K562 (cell line): ENCODE results near the gene HGFAC. TPM values are rescaled to one million over a fixed set of nuclear protein-coding genes. Genes with fewer than 3 reads are reported as not detected.

ENCODE experiments used
- ATAC-seq: fragments of 200-7000 bp; cut with Tn5 transposase; 3 replicates; pipeline ENCODE4 v1.9.1; 2020; ENCODE audit warnings: moderate library complexity
- BruUV-seq: library from RNA; stranded (reverse); fragments of 400-500 nt; replicated peaks from 2 replicates; lab custom pipeline; 2021; lab: Mats Ljungman, UMichigan
- CTCF ChIA-PET: fragments of 300-600 bp; formaldehyde crosslinking; extraction: SDS; loops from one replicate; lab custom pipeline; 2021; ENCODE audit warnings: low intra/inter-chr PET ratio; lab: Yijun Ruan, JAX
- POLR2A ChIA-PET: fragments of 300-600, 350-650 bp; sonication (Branson Sonifier 250); formaldehyde crosslinking; extraction: SDS; loops from one replicate; lab custom pipeline; 2021; ENCODE audit warnings: antibody characterized with exemption, inconsistent platforms; lab: Yijun Ruan, JAX
- DNase-seq, 4 experiments: peaks; one replicate each; pipeline versions ENCODE4 v3.0.0 to v3.0.0-alpha.2; 2011 to 2018; ENCODE audit warnings: low spot score in 3 of 4, mixed read lengths in 3 of 4; ENCODE audit errors: extremely low read depth in 1 of 4
- FAIRE-seq: peaks from 2 replicates; lab custom pipeline; 2011; peaks lifted over from hg19 to GRCh38; lab: Jason Lieb, UNC
- H2AFZ ChIP-seq: 2 replicates; pipeline ENCODE4 v1.6.0; 2011; ENCODE audit warnings: low read depth, low read length, control low read depth, inconsistent platforms
- H3K27ac ChIP-seq: fragments of 200-600 bp; 3 replicates; pipeline ENCODE4 v1.8.0; 2011; ENCODE audit warnings: low read depth, mild to moderate bottlenecking, control low read depth, inconsistent platforms, low read length, moderate library complexity, mixed read lengths; ENCODE audit errors: extremely low read depth
- H3K27me3 ChIP-seq, 2 experiments: fragments of 300-600 bp in 1 of 2; 2 replicates in 1 of 2; 3 replicates in 1 of 2; pipeline versions ENCODE4 v1.6.0 to v1.8.0; 2011; ENCODE audit warnings: inconsistent platforms in 2 of 2, low read length in 2 of 2, mild to moderate bottlenecking in 1 of 2, mixed read lengths in 1 of 2, moderate library complexity in 1 of 2; ENCODE audit not compliant: control insufficient read depth in 2 of 2, insufficient read depth in 2 of 2
- H3K36me3 ChIP-seq: fragments of 300-600 bp; 3 replicates; pipeline ENCODE4 v1.8.0; 2011; ENCODE audit warnings: mild to moderate bottlenecking, low read length, inconsistent platforms; ENCODE audit not compliant: control insufficient read depth, insufficient read depth
- H3K4me1 ChIP-seq, 2 experiments: fragments of 200-600 bp in 1 of 2; replicated peaks in 1 of 2; 2 replicates in 1 of 2; 3 replicates in 1 of 2; pipeline versions ENCODE4 v1.5.1 to v1.8.0; 2011; ENCODE audit warnings: inconsistent platforms in 2 of 2, low read length in 2 of 2, mild to moderate bottlenecking in 1 of 2, mixed read lengths in 1 of 2, moderate library complexity in 1 of 2; ENCODE audit not compliant: control insufficient read depth in 2 of 2, insufficient read depth in 2 of 2
- H3K4me2 ChIP-seq: 2 replicates; pipeline ENCODE4 v1.6.1; 2011; ENCODE audit warnings: low read length, control low read depth, inconsistent platforms, mixed read lengths; ENCODE audit not compliant: insufficient read depth
- H3K4me3 ChIP-seq: fragments of 200-600 bp; sonication (generic), shearing (Covaris generic); 2 replicates; pipeline ENCODE4 v1.5.1; 2016; ENCODE audit warnings: control low read depth, inconsistent platforms
- H3K79me2 ChIP-seq: fragments of 200-600 bp; 3 replicates; pipeline ENCODE4 v1.8.0; 2011; ENCODE audit warnings: low read length, inconsistent platforms; ENCODE audit not compliant: control insufficient read depth, insufficient read depth
- H3K9ac ChIP-seq, 2 experiments: 2 replicates each; pipeline versions ENCODE4 v1.6.0 to v1.6.1; 2011; ENCODE audit warnings: low read depth in 2 of 2, low read length in 2 of 2, control low read depth in 1 of 2, inconsistent platforms in 1 of 2, mild to moderate bottlenecking in 1 of 2, mixed read lengths in 1 of 2; ENCODE audit not compliant: insufficient read depth in 1 of 2
- H3K9me1 ChIP-seq: one replicate; pipeline ENCODE4 v1.6.0; 2011; ENCODE audit warnings: inconsistent platforms, mild to moderate bottlenecking, low read length, moderate library complexity; ENCODE audit not compliant: control insufficient read depth, insufficient read depth
- H3K9me3 ChIP-seq: replicated peaks from 2 replicates; pipeline ENCODE4 v1.5.1; 2011; ENCODE audit warnings: low read depth, low read length, inconsistent platforms; ENCODE audit not compliant: control insufficient read depth, insufficient read depth
- H4K20me1 ChIP-seq: replicated peaks from 2 replicates; pipeline ENCODE4 v1.6.1; 2011; ENCODE audit warnings: low read length, inconsistent platforms, mixed read lengths; ENCODE audit not compliant: control insufficient read depth, insufficient read depth
- CBX2 ChIP-seq: fragments of 200-600 bp; sonication (generic); IDR thresholded peaks from one replicate; pipeline ENCODE4 v1.6.1; 2012; ENCODE audit warnings: mild to moderate bottlenecking, low read length, inconsistent platforms; ENCODE audit not compliant: insufficient read depth, poor library complexity, severe bottlenecking
- FOXP1 ChIP-seq: sonication (generic); formaldehyde crosslinking; IDR thresholded peaks from 2 replicates; pipeline ENCODE4 v1.8.0; 2022; ENCODE audit warnings: mild to moderate bottlenecking, missing genetic modification reagents
- FUS ChIP-seq: fragments of 200-400 bp; formaldehyde crosslinking; optimal IDR thresholded peaks from 2 replicates; pipeline ENCODE3; 2017; ENCODE audit warnings: low read depth, low read length
- HOXB6 ChIP-seq: fragments of 250-450 bp; sonication (Bioruptor Pico); IDR thresholded peaks from 2 replicates; pipeline ENCODE4 v1.5.1; 2022; ENCODE audit warnings: mild to moderate bottlenecking, borderline replicate concordance
- NR4A1 ChIP-seq, 2 experiments: fragments of 250-450 bp in 1 of 2; fragments of 450-650 bp in 1 of 2; sonication (Bioruptor Pico) in 1 of 2; IDR thresholded peaks; 2 replicates each; pipeline versions ENCODE4 v1.4.0 to v1.6.1; 2016 to 2020; ENCODE audit warnings: mild to moderate bottlenecking in 2 of 2, missing compliant biosample characterization in 1 of 2, missing genetic modification characterization in 1 of 2, moderate library complexity in 1 of 2
- PHF21A ChIP-seq: fragments of 450-650 bp; IDR thresholded peaks from 2 replicates; pipeline ENCODE4 v1.6.1; 2017; ENCODE audit warnings: low read depth, borderline replicate concordance
- SREBF2 ChIP-seq: sonication (generic); formaldehyde crosslinking; IDR thresholded peaks from 2 replicates; pipeline ENCODE4 v1.4.0; 2020; ENCODE audit warnings: mild to moderate bottlenecking, missing genetic modification reagents
- TRIM24 ChIP-seq, 2 experiments: fragments of 450-650 bp; IDR thresholded peaks; 2 replicates each; pipeline ENCODE4 v1.6.1; 2016
- U2AF1 ChIP-seq: fragments of 200-400 bp; formaldehyde crosslinking; optimal IDR thresholded peaks from 2 replicates; pipeline ENCODE3; 2017; ENCODE audit warnings: mild to moderate bottlenecking, low read depth, low read length, moderate library complexity
- YBX1 ChIP-seq: fragments of 450-650 bp; IDR thresholded peaks from 2 replicates; pipeline ENCODE4 v1.7.1; 2016; ENCODE audit warnings: mild to moderate bottlenecking
- ZC3H8 ChIP-seq: fragments of 450-650 bp; IDR thresholded peaks from 2 replicates; pipeline ENCODE4 v1.6.1; 2017
- WGBS: fragments of 100-300 bp; shearing (Covaris generic); methylation state at CpG from one replicate; pipeline ENCODE4 v1.1.6; 2016; ENCODE audit warnings: low coverage, mixed read lengths; ENCODE audit not compliant: insufficient coverage; ENCODE audit errors: missing lambda C conversion rate; 5-methylcytosine and 5-hydroxymethylcytosine counted together
- in situ Hi-C: fragments of 300-500 bp; cut with MboI; formaldehyde crosslinking; loops from 4 replicates; pipeline ENCODE4 v1.15.0; 2018; ENCODE audit warnings: inconsistent platforms, mixed read lengths
- intact Hi-C: fragments of 100-400 bp; cut with micrococcal nuclease; formaldehyde crosslinking; loops from 2 replicates; pipeline ENCODE4 v1.14.2; 2022
- polyA plus RNA-seq, 8 experiments: library from polyadenylated mRNA; depleted of rRNA in 4 of 8; stranded (reverse) in 5 of 8; unstranded in 3 of 8; fragments of >200 nt; fragmentation: Nextera tagmentation in 2 of 8; fragmentation: Illumina TruSeq in 1 of 8; extraction: Ambion mirVana in 2 of 8; extraction: Trizol in 1 of 8; gene quantifications; 2 replicates each; pipeline versions ENCODE4 v1.2.1 to v1.2.3, GENCODE V29; 2011 to 2014; ENCODE audit warnings: inconsistent platforms in 1 of 8, missing spikeins in 1 of 8
- total RNA-seq, 7 experiments: library from RNA; depleted of rRNA in 6 of 7; stranded (reverse); fragments of >200 nt in 6 of 7; fragmentation: Illumina TruSeq in 2 of 7; extraction: Trizol in 2 of 7; gene quantifications; 2 replicates each; pipeline versions ENCODE4 v1.2.1 to v1.2.3, GENCODE V29; 2011 to 2021; ENCODE audit warnings: low replicate concordance in 1 of 7
- TF ChIP-seq, protein P1 (sequence below): fragments of 200-800 bp; sonication (Bioruptor generic); IDR thresholded peaks from 2 replicates; pipeline ENCODE4 v1.6.1; 2017; ENCODE audit warnings: missing genetic modification characterization, missing compliant biosample characterization
- TF ChIP-seq, protein P2 (sequence below), 2 experiments: fragments of 450-650 bp in 1 of 2; sonication (generic) in 1 of 2; formaldehyde crosslinking; conservative IDR thresholded peaks; 2 replicates each; pipeline versions ENCODE4 v1.4.0 to v1.8.1; 2020 to 2022; ENCODE audit warnings: mild to moderate bottlenecking in 1 of 2, missing genetic modification reagents in 1 of 2
- TF ChIP-seq, protein P3 (sequence below): fragments of 250-450 bp; sonication (Bioruptor Pico); IDR thresholded peaks from 2 replicates; pipeline ENCODE4 v1.4.0; 2020; ENCODE audit warnings: mild to moderate bottlenecking, moderate library complexity
- TF ChIP-seq, protein P4 (sequence below): fragments of 250-450 bp; sonication (Bioruptor Pico); IDR thresholded peaks from 2 replicates; pipeline ENCODE4 v1.4.0; 2020; ENCODE audit warnings: mild to moderate bottlenecking, moderate library complexity

Gene HGFAC
- total and polyA plus RNA-seq, 9 of the 15 experiments (the other 6 are each of a cell fraction or from before 2014, with no cell fraction given), result 0.13 TPM; not detected in 8

DNA sequence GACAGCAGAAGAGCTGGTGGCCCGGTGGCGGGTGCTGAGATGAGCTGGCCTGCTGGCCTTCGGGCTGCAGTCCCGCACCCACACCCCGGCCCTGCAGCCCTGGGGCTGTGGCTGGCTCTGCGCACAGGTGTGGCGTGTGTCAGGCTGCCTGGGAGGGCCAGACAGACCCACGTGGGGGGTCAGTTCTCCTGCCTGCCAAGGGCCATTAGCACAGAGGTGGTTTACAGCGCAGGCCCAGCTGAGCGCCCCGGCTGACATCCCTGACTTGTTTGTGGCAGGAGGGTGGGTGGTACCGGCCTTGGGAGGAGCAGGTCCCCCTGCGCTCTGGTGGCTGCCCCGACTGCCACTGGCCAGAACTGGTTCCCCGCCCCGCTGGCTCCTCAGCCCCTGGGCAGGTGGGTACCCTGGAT, 9.4 kb upstream of the HGFAC start:
- no peak overlapping the region for H3K4me2 ChIP-seq
- H4K20me1 ChIP-seq, result peaks cover 12% of the 10 kb centered on the region
- no TSS peak for BruUV-seq
- no peaks in the 10 kb centered on the region for H3K9me3 ChIP-seq
- H3K27me3 ChIP-seq, result peaks cover 0 to 21% of the 10 kb centered on the region in 2 experiments; a peak in 2 of 5 replicates
- CTCF ChIA-PET, result no interaction called here
- H3K27ac ChIP-seq, result no peak overlapping the region
- no peak overlapping the region for H3K9ac ChIP-seq
- no peaks in the 10 kb centered on the region for H3K36me3 ChIP-seq
- intact Hi-C loops, result no loop called here
- H3K4me3 ChIP-seq, result no peak overlapping the region
- in situ Hi-C loops, result no loop called here
- no peak for DNase-seq
- no peak for FAIRE-seq
- WGBS, result 33% methylated on average over 16 of the region's 16 CpGs
- H3K9me1 ChIP-seq, result no peaks in the 10 kb centered on the region
- H3K4me1 ChIP-seq, result peaks cover 0 to 38% of the 10 kb centered on the region in 2 experiments; a peak in 2 of 5 replicates
- no peak overlapping the region for H2AFZ ChIP-seq
- no peak for ATAC-seq
- POLR2A ChIA-PET, result interaction anchor here (0.6 to 1.0 kb wide), 3 partner anchors 9 to 44 kb away, joined by 3 to 4 read pairs (median 4); partner anchors contain the start of gene HGFAC
- no peaks in the 10 kb centered on the region for H3K79me2 ChIP-seq
- TF ChIP-seq, protein P1, sequence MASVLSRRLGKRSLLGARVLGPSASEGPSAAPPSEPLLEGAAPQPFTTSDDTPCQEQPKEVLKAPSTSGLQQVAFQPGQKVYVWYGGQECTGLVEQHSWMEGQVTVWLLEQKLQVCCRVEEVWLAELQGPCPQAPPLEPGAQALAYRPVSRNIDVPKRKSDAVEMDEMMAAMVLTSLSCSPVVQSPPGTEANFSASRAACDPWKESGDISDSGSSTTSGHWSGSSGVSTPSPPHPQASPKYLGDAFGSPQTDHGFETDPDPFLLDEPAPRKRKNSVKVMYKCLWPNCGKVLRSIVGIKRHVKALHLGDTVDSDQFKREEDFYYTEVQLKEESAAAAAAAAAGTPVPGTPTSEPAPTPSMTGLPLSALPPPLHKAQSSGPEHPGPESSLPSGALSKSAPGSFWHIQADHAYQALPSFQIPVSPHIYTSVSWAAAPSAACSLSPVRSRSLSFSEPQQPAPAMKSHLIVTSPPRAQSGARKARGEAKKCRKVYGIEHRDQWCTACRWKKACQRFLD (CRISPR knock-in tag), result no peak
- TF ChIP-seq, protein P2, sequence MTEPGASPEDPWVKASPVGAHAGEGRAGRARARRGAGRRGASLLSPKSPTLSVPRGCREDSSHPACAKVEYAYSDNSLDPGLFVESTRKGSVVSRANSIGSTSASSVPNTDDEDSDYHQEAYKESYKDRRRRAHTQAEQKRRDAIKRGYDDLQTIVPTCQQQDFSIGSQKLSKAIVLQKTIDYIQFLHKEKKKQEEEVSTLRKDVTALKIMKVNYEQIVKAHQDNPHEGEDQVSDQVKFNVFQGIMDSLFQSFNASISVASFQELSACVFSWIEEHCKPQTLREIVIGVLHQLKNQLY (CRISPR knock-in tag; conservative IDR thresholded peaks at IDR 0.05), result no peak
- TF ChIP-seq, protein P3, sequence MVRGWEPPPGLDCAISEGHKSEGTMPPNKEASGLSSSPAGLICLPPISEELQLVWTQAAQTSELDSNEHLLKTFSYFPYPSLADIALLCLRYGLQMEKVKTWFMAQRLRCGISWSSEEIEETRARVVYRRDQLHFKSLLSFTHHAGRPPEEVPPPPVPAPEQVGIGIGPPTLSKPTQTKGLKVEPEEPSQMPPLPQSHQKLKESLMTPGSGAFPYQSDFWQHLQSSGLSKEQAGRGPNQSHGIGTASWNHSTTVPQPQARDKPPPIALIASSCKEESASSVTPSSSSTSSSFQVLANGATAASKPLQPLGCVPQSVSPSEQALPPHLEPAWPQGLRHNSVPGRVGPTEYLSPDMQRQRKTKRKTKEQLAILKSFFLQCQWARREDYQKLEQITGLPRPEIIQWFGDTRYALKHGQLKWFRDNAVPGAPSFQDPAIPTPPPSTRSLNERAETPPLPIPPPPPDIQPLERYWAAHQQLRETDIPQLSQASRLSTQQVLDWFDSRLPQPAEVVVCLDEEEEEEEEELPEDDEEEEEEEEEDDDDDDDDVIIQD (CRISPR knock-in tag), result no peak
- TF ChIP-seq HOXB6, result no peak
- TF ChIP-seq, protein P4, sequence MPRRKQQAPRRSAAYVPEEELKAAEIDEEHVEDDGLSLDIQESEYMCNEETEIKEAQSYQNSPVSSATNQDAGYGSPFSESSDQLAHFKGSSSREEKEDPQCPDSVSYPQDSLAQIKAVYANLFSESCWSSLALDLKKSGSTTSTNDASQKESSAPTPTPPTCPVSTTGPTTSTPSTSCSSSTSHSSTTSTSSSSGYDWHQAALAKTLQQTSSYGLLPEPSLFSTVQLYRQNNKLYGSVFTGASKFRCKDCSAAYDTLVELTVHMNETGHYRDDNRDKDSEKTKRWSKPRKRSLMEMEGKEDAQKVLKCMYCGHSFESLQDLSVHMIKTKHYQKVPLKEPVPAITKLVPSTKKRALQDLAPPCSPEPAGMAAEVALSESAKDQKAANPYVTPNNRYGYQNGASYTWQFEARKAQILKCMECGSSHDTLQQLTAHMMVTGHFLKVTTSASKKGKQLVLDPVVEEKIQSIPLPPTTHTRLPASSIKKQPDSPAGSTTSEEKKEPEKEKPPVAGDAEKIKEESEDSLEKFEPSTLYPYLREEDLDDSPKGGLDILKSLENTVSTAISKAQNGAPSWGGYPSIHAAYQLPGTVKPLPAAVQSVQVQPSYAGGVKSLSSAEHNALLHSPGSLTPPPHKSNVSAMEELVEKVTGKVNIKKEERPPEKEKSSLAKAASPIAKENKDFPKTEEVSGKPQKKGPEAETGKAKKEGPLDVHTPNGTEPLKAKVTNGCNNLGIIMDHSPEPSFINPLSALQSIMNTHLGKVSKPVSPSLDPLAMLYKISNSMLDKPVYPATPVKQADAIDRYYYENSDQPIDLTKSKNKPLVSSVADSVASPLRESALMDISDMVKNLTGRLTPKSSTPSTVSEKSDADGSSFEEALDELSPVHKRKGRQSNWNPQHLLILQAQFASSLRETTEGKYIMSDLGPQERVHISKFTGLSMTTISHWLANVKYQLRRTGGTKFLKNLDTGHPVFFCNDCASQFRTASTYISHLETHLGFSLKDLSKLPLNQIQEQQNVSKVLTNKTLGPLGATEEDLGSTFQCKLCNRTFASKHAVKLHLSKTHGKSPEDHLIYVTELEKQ (CRISPR knock-in tag), result no peak
- TF ChIP-seq SREBF2 (CRISPR knock-in tag), result no peak
- TF ChIP-seq FOXP1, result no peak
- TF ChIP-seq FUS, result no peak
- no peak for TF ChIP-seq YBX1
- TF ChIP-seq TRIM24 (IDR thresholded peaks at IDR 0.05), result no peak
- no peak for TF ChIP-seq U2AF1
- no peak for TF ChIP-seq NR4A1 (CRISPR knock-in tag; IDR thresholded peaks at IDR 0.05)
- TF ChIP-seq NR4A1 (tag; IDR thresholded peaks at IDR 0.05), result no peak
- no peak for TF ChIP-seq ZC3H8
- TF ChIP-seq PHF21A, result no peak
- TF ChIP-seq CBX2, result no peak
